Hepatocyte (in vitro differentiated cells): Measurements from ENCODE around the gene LMF2. TPM values are rescaled to one million over a fixed set of nuclear protein-coding genes. Genes with fewer than 3 reads are reported as not detected.

Source experiments
- DNase-seq: peaks from one replicate; pipeline ENCODE4 v3.0.0-alpha.2; 2016; ENCODE audit warnings: low spot score
- H2AFZ ChIP-seq: fragments of 200-600 bp; sonication (generic); 2 replicates; pipeline ENCODE4 v1.6.0; 2016; ENCODE audit warnings: antibody characterized with exemption, mild to moderate bottlenecking
- H3K27ac ChIP-seq: fragments of 200-600 bp; sonication (generic); 2 replicates; pipeline ENCODE4 v1.5.1; 2016; ENCODE audit warnings: mild to moderate bottlenecking
- H3K27me3 ChIP-seq: fragments of 200-600 bp; sonication (generic); 2 replicates; pipeline ENCODE4 v1.6.1; 2016
- H3K36me3 ChIP-seq: fragments of 200-600 bp; sonication (generic); replicated peaks from 2 replicates; pipeline ENCODE4 v1.5.1; 2016; ENCODE audit warnings: low read depth; ENCODE audit not compliant: insufficient read depth
- H3K4me1 ChIP-seq: fragments of 200-600 bp; sonication (generic); 2 replicates; pipeline ENCODE4 v1.5.1; 2016; ENCODE audit warnings: mild to moderate bottlenecking, moderate library complexity; ENCODE audit not compliant: insufficient read depth
- H3K4me2 ChIP-seq: fragments of 200-600 bp; sonication (generic); 2 replicates; pipeline ENCODE4 v1.6.0; 2016
- H3K4me3 ChIP-seq: fragments of 200-600 bp; sonication (generic); 2 replicates; pipeline ENCODE4 v1.5.1; 2016; ENCODE audit warnings: mild to moderate bottlenecking
- H3K79me2 ChIP-seq: fragments of 200-600 bp; sonication (generic); 2 replicates; pipeline ENCODE4 v1.6.0; 2017; ENCODE audit warnings: mild to moderate bottlenecking
- H3K9me2 ChIP-seq: fragments of 200-600 bp; sonication (generic); replicated peaks from 2 replicates; pipeline ENCODE4 v1.6.0; 2017; ENCODE audit warnings: mild to moderate bottlenecking; ENCODE audit not compliant: insufficient read depth
- H3K9me3 ChIP-seq: fragments of 200-600 bp; sonication (generic); 2 replicates; pipeline ENCODE4 v1.5.1; 2016; ENCODE audit warnings: low read depth, mild to moderate bottlenecking
- H4K20me1 ChIP-seq: fragments of 200-600 bp; sonication (generic); 2 replicates; pipeline ENCODE4 v1.6.0; 2016; ENCODE audit warnings: mild to moderate bottlenecking; ENCODE audit not compliant: insufficient read depth, poor library complexity, severe bottlenecking
- CTCF ChIP-seq: fragments of 200-600 bp; sonication (generic); IDR thresholded peaks from 2 replicates; pipeline ENCODE4 v1.5.1; 2016; ENCODE audit warnings: antibody characterized with exemption, mild to moderate bottlenecking; ENCODE audit not compliant: poor library complexity
- EZH2 ChIP-seq: fragments of 200-600 bp; sonication (generic); IDR thresholded peaks from 2 replicates; pipeline ENCODE4 v1.6.1; 2016; ENCODE audit warnings: antibody characterized with exemption, mild to moderate bottlenecking, borderline replicate concordance
- EZH2phosphoT487 ChIP-seq: fragments of 200-600 bp; sonication (generic); IDR thresholded peaks from one replicate; pipeline ENCODE4 v1.6.1; 2018; ENCODE audit warnings: antibody characterized with exemption, mild to moderate bottlenecking, low read depth, moderate library complexity; ENCODE audit not compliant: unreplicated experiment, severe bottlenecking
- WGBS: methylation state at CpG from one replicate; pipeline ENCODE4 v1.1.6; 2016; ENCODE audit warnings: low lambda C conversion rate; ENCODE audit errors: missing lambda C conversion rate; 5-methylcytosine and 5-hydroxymethylcytosine counted together
- polyA plus RNA-seq: library from polyadenylated mRNA; unstranded; fragments of >200 nt; fragmentation: Nextera tagmentation; extraction: Ambion mirVana; gene quantifications from 2 replicates; pipeline ENCODE4 v1.2.1, GENCODE V29; 2016
- total RNA-seq: library from RNA; depleted of rRNA; stranded (reverse); fragments of >200 nt; gene quantifications from 2 replicates; pipeline ENCODE4 v1.2.3, GENCODE V29; 2014

The LMF2 gene
- total and polyA plus RNA-seq, 2 experiments from 2014 or later = 32.8 to 97.6 TPM

GRCh38 chr22:50460938-50461337 lies 46.6 kb downstream of the LMF2 start:
- no peaks in the 10 kb centered on the region for H3K36me3 ChIP-seq

GRCh38 chr22:50459496-50460140 lies 47.9 kb downstream of the LMF2 start:
- H3K4me3 ChIP-seq = no peak overlapping the region
- H3K79me2 ChIP-seq = no peaks in the 10 kb centered on the region
- H3K27me3 ChIP-seq = no peaks in the 10 kb centered on the region
- no peak overlapping the region for H3K4me2 ChIP-seq
- H2AFZ ChIP-seq = no peak overlapping the region
- no peaks in the 10 kb centered on the region for H3K36me3 ChIP-seq
- no peak overlapping the region for H3K27ac ChIP-seq
- WGBS = 97% methylated on average over 37 of the region's 41 CpGs
- no peaks in the 10 kb centered on the region for H4K20me1 ChIP-seq
- no peak for DNase-seq
- no peaks in the 10 kb centered on the region for H3K9me3 ChIP-seq
- TF ChIP-seq EZH2phosphoT487 (no peak), EZH2 (no peak), CTCF (no peak)
- H3K4me1 ChIP-seq = no peaks in the 10 kb centered on the region
- H3K9me2 ChIP-seq = no peaks in the 10 kb centered on the region

More at GRCh38 chr22:50460938-50461337, 46.6 kb downstream of the LMF2 start:
- H3K4me3 ChIP-seq = no peak overlapping the region
- no peak overlapping the region for H3K4me2 ChIP-seq
- 96% methylated on average over 17 of the region's 17 CpGs for WGBS
- no peak for TF ChIP-seq EZH2phosphoT487
- no peak for TF ChIP-seq EZH2
- no peak for TF ChIP-seq CTCF
- no peaks in the 10 kb centered on the region for H3K79me2 ChIP-seq
- no peak overlapping the region for H2AFZ ChIP-seq
- no peaks in the 10 kb centered on the region for H3K9me2 ChIP-seq
- H4K20me1 ChIP-seq = no peaks in the 10 kb centered on the region
- H3K27me3 ChIP-seq = no peaks in the 10 kb centered on the region
- no peak for DNase-seq
- H3K9me3 ChIP-seq = no peaks in the 10 kb centered on the region
- no peak overlapping the region for H3K27ac ChIP-seq
- no peaks in the 10 kb centered on the region for H3K4me1 ChIP-seq

- Histone ChIP-seq H3K27ac (no peak overlapping the region), H3K36me3 (no peaks in the 10 kb centered on the region), H3K9me2 (no peaks in the 10 kb centered on the region), H3K4me1 (no peaks in the 10 kb centered on the region), H3K27me3 (no peaks in the 10 kb centered on the region), H2AFZ (no peak overlapping the region), H4K20me1 (no peaks in the 10 kb centered on the region), H3K4me3 (no peak overlapping the region), H3K79me2 (no peaks in the 10 kb centered on the region), H3K4me2 (no peak overlapping the region), H3K9me3 (no peaks in the 10 kb centered on the region)
- 98% methylated on average over 19 of the region's 22 CpGs for WGBS
- TF ChIP-seq CTCF = no peak
- DNase-seq = no peak
Observed at GRCh38 chr22:50459016-50459415, 48.5 kb downstream of the LMF2 start.
